A673 (cell line): ENCODE data around the gene GPLD1. TPM values are rescaled to one million over a fixed set of nuclear protein-coding genes. Genes with fewer than 3 reads are reported as not detected.

Experiments used
- BruUV-seq: library from RNA; stranded (reverse); fragments of 400-500 nt; replicated peaks from 2 replicates; lab custom pipeline; 2021; lab: Mats Ljungman, UMichigan
- CTCF ChIA-PET: fragments of 300-600 bp; sonication (Branson Sonifier 250); formaldehyde crosslinking; loops from one replicate; lab custom pipeline; 2022; ENCODE audit warnings: antibody characterized with exemption; lab: Charles Lee
- POLR2A ChIA-PET: fragments of 300-600 bp; sonication (Branson Sonifier 250); formaldehyde crosslinking; loops from one replicate; lab custom pipeline; 2022; ENCODE audit warnings: antibody characterized with exemption; ENCODE audit not compliant: low non-redundant PET; lab: Charles Lee
- DNase-seq: peaks from one replicate; pipeline ENCODE4 v3.0.0-alpha.2; 2015; ENCODE audit warnings: low spot score
- H3K27ac ChIP-seq: fragments of 200-600 bp; sonication (generic); 2 replicates; pipeline ENCODE4 v1.5.1; 2016; ENCODE audit warnings: mixed run types, low read depth, mild to moderate bottlenecking, mixed read lengths, antibody characterized with exemption, low read length; ENCODE audit not compliant: poor library complexity, severe bottlenecking
- H3K27me3 ChIP-seq: fragments of 200-600 bp; sonication (generic); replicated peaks from 2 replicates; pipeline ENCODE4 v1.6.1; 2017; ENCODE audit warnings: mixed run types, low read depth, mild to moderate bottlenecking, mixed read lengths, antibody characterized with exemption, low read length; ENCODE audit not compliant: insufficient read depth, poor library complexity
- H3K36me3 ChIP-seq: fragments of 200-600 bp; sonication (generic); 2 replicates; pipeline ENCODE4 v1.6.1; 2016; ENCODE audit warnings: mixed run types, mild to moderate bottlenecking, mixed read lengths, antibody characterized with exemption, low read length; ENCODE audit not compliant: insufficient read depth, poor library complexity, severe bottlenecking
- H3K4me1 ChIP-seq: fragments of 200-600 bp; sonication (generic); 2 replicates; pipeline ENCODE4 v1.6.1; 2017; ENCODE audit warnings: mixed run types, mild to moderate bottlenecking, mixed read lengths, antibody characterized with exemption, low read length; ENCODE audit not compliant: insufficient read depth, poor library complexity, severe bottlenecking
- H3K4me3 ChIP-seq: fragments of 200-600 bp; sonication (generic); 2 replicates; pipeline ENCODE4 v1.5.1; 2016; ENCODE audit warnings: low read depth, mixed run types, mild to moderate bottlenecking, mixed read lengths, low read length; ENCODE audit not compliant: poor library complexity, severe bottlenecking
- H3K9me3 ChIP-seq: fragments of 200-600 bp; sonication (generic); 2 replicates; pipeline ENCODE4 v1.6.1; 2016; ENCODE audit warnings: mixed run types, low read depth, mild to moderate bottlenecking, mixed read lengths, antibody characterized with exemption, low read length; ENCODE audit not compliant: poor library complexity, severe bottlenecking
- CTCF ChIP-seq: fragments of 300-800, 200-600 bp; sonication (generic); conservative IDR thresholded peaks from 2 replicates; pipeline ENCODE4 v1.5.1; 2017; ENCODE audit warnings: low read depth, mild to moderate bottlenecking, antibody characterized with exemption, low read length, moderate library complexity, mixed read lengths
- EZH2 ChIP-seq: fragments of 200-600 bp; sonication (generic); IDR thresholded peaks from 2 replicates; pipeline ENCODE4 v1.6.1; 2017; ENCODE audit warnings: borderline replicate concordance, low read depth, mild to moderate bottlenecking, mixed read lengths, antibody characterized with exemption, low read length; ENCODE audit not compliant: poor library complexity, severe bottlenecking
- intact Hi-C: fragments of 100-400 bp; cut with micrococcal nuclease; formaldehyde crosslinking; loops from one replicate; pipeline ENCODE4 v1.10.0; 2022; ENCODE audit not compliant: unreplicated experiment
- total RNA-seq: library from RNA; stranded (reverse); gene quantifications from 2 replicates; pipeline ENCODE4 v1.2.3, GENCODE V29; 2021

GPLD1 gene
- total RNA-seq, 1 experiment from 2014 or later = 1.1 TPM

DNA sequence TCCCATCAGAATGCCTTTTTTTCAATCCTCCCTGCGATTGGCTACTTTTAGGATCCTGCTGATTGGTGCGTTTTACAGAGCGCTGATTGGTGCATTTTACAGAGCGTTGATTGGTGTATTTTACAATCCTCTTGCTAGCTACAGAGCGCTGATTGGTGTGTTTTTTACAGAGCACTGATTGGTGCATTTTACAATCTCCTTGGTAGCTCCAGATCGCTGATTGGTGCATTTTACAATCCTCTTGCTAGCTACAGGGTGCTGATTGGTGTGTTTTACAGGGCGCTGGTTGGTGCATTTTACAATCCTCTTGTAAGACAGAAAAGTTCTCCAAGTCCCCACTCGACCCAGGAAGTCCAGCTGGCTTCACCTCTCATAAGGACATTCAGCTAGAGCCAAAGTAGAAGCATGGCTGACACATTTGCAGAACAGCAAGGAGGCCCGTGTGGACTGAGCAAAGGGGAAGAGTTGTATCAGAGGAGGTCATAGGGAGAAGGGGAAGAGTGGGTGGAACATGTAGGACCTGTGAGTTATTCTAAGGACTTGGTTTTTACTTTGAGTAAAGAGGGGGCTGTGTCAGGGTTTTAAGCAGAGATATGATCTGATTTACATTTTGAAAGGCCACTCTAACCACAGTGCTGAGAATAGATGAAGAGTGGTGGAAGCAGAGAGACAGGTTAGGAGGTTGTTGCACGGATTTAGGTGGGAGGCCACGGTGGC lies 8.0 kb upstream of the GPLD1 start:
- Histone ChIP-seq H3K27ac (no peak overlapping the region), H3K27me3 (no peaks in the 10 kb centered on the region), H3K9me3 (no peaks in the 10 kb centered on the region), H3K36me3 (no peaks in the 10 kb centered on the region), H3K4me1 (peaks cover 3% of the 10 kb centered on the region), H3K4me3 (no peak overlapping the region)
- BruUV-seq = no TSS peak
- ChIA-PET POLR2A (no interaction called here), CTCF (no interaction called here)
- TF ChIP-seq CTCF = no peak
- TF ChIP-seq EZH2 = no peak
- no peak for DNase-seq
- intact Hi-C loops = no loop called here

DNA sequence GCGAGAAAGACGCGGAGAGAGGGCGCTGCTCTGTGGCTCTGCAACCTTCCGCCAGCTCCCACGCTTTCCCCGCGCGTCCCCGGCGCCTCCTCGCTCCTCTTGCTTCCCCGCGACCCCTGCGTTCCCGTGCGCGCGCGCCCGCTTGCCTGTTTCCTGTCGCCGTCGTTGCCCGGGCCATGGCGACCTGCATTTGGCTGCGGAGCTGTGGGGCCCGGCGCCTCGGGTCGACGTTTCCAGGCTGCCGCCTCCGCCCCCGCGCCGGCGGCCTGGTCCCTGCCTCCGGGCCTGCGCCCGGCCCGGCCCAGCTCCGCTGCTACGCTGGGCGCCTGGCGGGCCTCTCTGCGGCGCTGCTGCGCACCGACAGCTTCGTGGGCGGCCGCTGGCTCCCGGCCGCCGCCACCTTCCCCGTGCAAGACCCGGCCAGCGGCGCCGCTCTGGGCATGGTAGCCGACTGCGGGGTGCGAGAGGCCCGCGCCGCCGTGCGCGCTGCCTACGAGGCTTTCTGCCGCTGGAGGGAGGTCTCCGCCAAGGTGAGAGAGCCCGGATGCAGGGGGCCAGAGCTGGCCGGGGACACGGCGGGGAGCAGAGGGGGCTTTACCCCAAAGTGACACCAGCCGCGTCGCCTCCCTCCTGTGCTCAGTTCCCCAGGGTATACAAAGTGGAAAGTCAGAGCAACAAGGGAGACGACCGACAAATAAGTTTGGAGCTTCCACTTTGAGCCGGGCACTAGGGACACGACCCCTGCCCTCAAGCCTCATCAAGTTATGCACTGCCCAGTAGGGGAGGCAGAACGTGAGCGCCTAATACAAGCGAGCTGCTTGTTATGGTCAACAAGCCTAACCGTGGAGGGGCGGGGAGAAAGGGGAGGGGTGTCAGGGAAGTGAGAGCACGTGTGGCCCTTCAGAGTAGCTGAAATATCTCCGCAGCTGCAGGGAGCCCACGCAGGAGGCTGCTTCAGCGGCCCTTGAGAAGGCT lies 5.7 kb upstream of the GPLD1 start, which contains the start of gene ALDH5A1:
Gene ALDH5A1, plus strand, starts transcription at position 149 of the 975 bp plus-strand sequence. Its CDS starts 28 bp downstream, at position 177.
- intact Hi-C loops = no loop called here
- Histone ChIP-seq H3K36me3 (no peaks in the 10 kb centered on the region), H3K9me3 (no peaks in the 10 kb centered on the region), H3K4me3 (peak within 1 kb of the TSS; percentile 67), H3K27ac (peak within 1 kb of the TSS; percentile 41), H3K27me3 (no peaks in the 10 kb centered on the region), H3K4me1 (peaks cover 3% of the 10 kb centered on the region)
- TF ChIP-seq EZH2 = no peak
- peak; percentile 51; the same call in 1 of the 2 replicates for TF ChIP-seq CTCF
- ChIA-PET POLR2A (interaction anchor here (0.5 kb wide), 1 partner anchor 18 kb away, joined by 5 read pairs; no protein-coding TSS in a partner anchor), CTCF (interaction anchor here (0.5 to 1.0 kb wide), 4 partner anchors 26 to 599 kb away, joined by 3 to 6 read pairs (median 5); no protein-coding TSS in a partner anchor)
- no TSS peak for BruUV-seq
- DNase-seq = peak; percentile 76
